AG04449 (cell line): ENCODE results near the gene SAG.

Source experiments
- CTCF ChIA-PET: fragments of 350-600 bp; formaldehyde crosslinking; extraction: SDS; loops from one replicate; lab custom pipeline; 2021; ENCODE audit warnings: antibody characterized with exemption; lab: Yijun Ruan, JAX
- POLR2A ChIA-PET: fragments of 400-600, 350-600 bp; formaldehyde crosslinking; extraction: SDS; loops from one replicate; lab custom pipeline; 2020; ENCODE audit warnings: antibody characterized with exemption, inconsistent platforms; lab: Yijun Ruan, JAX
- DNase-seq: peaks from one replicate; pipeline ENCODE4 v3.0.0-alpha.2; 2010; ENCODE audit warnings: low read depth, low spot score
- H3K4me3 ChIP-seq: 2 replicates; pipeline ENCODE4 v1.5.1; 2011; ENCODE audit warnings: low read depth, mild to moderate bottlenecking, control low read depth, low read length
- TF ChIP-seq, protein P1 (sequence below): IDR thresholded peaks from one replicate; pipeline ENCODE4 v1.5.1; 2011; ENCODE audit warnings: mild to moderate bottlenecking, moderate library complexity, low read length, control low read depth, inconsistent platforms; ENCODE audit not compliant: insufficient read depth; ENCODE audit errors: missing control alignments

Gene SAG

DNA sequence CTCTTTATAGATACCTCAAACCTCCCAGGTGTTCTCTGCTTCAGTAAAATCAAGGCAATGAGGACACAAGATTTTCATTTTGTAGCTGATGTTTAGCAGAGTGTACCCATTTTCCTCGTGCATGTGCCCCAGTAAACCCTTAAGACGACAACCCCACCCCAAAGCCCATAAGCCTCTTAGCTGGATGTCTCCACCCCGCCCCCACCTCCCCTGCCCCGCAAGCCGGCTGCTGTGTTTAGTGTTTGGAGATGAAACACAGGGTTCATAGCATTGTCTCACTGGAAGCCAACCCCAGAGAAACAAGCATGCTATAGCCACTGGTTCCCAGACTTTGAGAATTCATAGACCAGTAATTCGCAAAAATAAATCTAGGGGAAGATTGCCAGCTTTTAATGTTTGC is 5.8 kb upstream of the SAG start:
- ChIA-PET POLR2A (no interaction called here), CTCF (interaction anchor here (1.5 kb wide), 2 partner anchors 8 to 143 kb away, joined by 3 to 4 read pairs; no protein-coding TSS in a partner anchor)
- no peak for DNase-seq
- TF ChIP-seq, protein P1, sequence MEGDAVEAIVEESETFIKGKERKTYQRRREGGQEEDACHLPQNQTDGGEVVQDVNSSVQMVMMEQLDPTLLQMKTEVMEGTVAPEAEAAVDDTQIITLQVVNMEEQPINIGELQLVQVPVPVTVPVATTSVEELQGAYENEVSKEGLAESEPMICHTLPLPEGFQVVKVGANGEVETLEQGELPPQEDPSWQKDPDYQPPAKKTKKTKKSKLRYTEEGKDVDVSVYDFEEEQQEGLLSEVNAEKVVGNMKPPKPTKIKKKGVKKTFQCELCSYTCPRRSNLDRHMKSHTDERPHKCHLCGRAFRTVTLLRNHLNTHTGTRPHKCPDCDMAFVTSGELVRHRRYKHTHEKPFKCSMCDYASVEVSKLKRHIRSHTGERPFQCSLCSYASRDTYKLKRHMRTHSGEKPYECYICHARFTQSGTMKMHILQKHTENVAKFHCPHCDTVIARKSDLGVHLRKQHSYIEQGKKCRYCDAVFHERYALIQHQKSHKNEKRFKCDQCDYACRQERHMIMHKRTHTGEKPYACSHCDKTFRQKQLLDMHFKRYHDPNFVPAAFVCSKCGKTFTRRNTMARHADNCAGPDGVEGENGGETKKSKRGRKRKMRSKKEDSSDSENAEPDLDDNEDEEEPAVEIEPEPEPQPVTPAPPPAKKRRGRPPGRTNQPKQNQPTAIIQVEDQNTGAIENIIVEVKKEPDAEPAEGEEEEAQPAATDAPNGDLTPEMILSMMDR: no peak
- H3K4me3 ChIP-seq: no peak overlapping the region

DNA sequence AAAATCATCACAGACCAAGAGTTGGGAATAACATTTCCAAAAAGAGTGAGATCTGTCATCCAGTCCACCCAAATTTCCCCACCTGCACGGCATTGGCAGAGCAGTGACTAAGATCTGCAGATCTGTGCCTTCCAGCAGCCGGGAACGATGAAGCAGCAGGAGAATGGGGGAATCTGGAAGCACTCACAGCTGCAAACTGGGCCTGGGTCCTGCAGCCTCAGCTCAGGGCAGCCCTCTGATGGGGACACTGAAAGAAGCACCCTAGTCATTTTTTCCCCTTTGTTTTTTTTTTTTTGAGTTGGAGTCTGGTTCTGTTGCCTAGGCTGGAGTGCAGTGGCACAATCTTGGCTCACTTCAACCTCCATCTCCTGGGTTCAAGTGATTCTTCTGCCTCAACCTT is 4.4 kb upstream of the SAG start:
- no peak overlapping the region for H3K4me3 ChIP-seq
- TF ChIP-seq, protein P1: no peak
- ChIA-PET POLR2A (no interaction called here), CTCF (interaction anchor here (1.5 kb wide), 2 partner anchors 9 to 141 kb away, joined by 3 to 4 read pairs; no protein-coding TSS in a partner anchor)
- no peak for DNase-seq

DNA sequence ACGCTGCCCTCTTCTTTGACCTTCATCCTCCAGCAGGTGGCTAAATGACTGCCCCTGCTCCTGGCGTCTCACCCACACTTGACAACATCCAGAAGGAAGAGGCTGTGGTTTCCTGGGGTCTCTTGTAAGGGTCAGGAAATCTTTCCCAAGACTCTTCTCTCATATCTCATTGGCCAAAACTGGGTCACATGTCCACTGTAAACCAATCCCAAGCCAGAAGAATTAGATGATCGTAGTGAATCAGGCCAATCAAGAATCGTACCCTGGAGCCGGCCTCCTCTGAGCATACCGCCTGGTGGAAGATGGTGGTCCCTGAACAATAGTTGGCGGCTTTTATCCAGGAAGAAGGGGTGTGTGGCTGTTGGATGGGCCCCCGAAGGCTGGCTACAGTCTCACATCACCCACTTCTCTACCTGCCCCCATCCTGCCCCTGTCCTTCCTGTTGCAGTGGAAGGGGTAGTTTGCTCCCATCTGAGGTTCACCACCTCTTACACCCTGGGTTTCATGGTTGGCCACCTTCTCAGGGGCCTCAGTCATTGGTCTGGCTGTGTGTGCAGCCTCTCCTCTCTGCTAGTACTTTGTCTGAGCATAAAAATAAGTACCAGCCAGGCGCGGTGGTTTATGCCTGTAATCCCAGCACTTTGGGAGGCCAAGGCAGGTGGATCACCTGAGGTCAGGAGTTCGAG is 3.8 kb downstream of the SAG start:
- ChIA-PET CTCF (no interaction called here), POLR2A (no interaction called here)
- DNase-seq: no peak
- TF ChIP-seq, protein P1: no peak
- no peak overlapping the region for H3K4me3 ChIP-seq

DNA sequence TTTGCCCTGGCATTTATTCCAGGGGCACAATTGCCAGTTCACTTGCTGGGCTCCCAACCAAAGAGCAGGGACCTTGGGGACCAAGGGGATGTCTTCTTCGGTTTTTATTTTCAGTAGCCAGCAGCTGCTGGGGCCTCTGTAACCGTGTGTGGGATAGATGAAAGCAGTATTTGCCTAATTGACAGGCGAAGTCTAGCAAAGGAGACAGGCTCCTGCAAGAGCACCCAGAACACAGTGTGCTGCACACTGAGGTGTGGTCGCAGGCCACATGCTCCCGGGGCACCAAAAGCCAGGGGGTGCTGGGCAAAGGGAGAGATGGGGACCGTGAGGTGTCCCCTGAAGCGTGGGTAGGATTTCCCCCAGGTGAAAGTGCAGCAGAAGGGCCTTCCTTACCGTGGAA is 5.3 kb downstream of the SAG start:
- H3K4me3 ChIP-seq: no peak overlapping the region
- TF ChIP-seq, protein P1: no peak
- DNase-seq: no peak
- POLR2A ChIA-PET: interaction anchor here (0.6 kb wide), 1 partner anchor 13 kb away, joined by 3 read pairs; no protein-coding TSS in a partner anchor
- CTCF ChIA-PET: no interaction called here

DNA sequence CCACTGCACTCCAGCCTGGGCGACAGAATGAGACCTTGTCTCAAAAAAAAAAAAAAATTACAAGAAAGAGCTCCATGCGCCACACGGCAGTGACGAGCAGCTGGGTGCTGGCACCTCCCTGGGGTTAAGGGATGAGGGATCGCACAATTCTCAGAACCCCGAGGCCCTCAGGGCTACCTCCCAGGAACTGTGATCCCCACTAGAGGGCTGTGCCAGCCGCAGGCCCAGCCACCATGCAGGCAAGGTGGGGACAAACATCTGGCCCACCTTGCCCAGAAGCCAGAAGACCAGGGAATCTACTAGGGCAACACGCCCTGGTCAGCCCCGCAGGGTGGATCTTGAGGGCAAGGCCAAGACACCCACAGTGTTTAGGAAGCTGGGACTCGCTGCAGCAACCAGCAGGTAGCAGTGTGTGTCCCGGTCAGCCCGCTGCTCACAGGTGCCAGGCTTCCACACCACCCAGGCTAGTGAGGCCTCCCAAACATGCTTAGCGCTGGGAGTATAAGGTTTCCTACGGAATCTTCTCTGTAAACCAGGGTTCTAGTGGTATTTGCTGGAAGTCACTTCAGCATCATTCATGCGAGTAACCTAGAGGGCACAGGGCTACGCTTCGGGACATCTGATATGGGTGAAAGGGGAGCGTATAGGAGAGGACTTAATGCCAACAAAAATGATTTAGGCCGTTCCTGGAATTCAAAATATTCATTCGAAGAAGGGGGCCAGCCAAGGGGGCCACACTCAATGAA is 6.7 kb downstream of the SAG start:
- TF ChIP-seq, protein P1: no peak
- CTCF ChIA-PET: no interaction called here
- POLR2A ChIA-PET: no interaction called here
- H3K4me3 ChIP-seq: no peak overlapping the region
- no peak for DNase-seq
